PC-9 (cell line): Measurements from ENCODE around the gene YPEL4. TPM values are rescaled to one million over a fixed set of nuclear protein-coding genes. Genes with fewer than 3 reads are reported as not detected.
"Not testable (repeated sequence)": the region's sequence is repeated elsewhere in the genome, so short reads cannot be mapped to it uniquely, and the experiment has no call there.

ENCODE experiments used
- BruUV-seq: library from RNA; stranded (reverse); fragments of 400-500 nt; replicated peaks from 2 replicates; lab custom pipeline; 2021; lab: Mats Ljungman, UMichigan
- CTCF ChIA-PET: fragments of 300-600 bp; sonication (Branson Sonifier 250); formaldehyde crosslinking; loops from one replicate; lab custom pipeline; 2022; ENCODE audit warnings: antibody characterized with exemption; lab: Charles Lee
- POLR2A ChIA-PET: fragments of 300-600 bp; sonication (Branson Sonifier 250); formaldehyde crosslinking; loops from one replicate; lab custom pipeline; 2022; ENCODE audit warnings: antibody characterized with exemption; ENCODE audit not compliant: unreplicated experiment; lab: Charles Lee
- DNase-seq, 2 experiments: peaks; one replicate each; pipeline versions ENCODE4 v3.0.0 to v3.0.0-alpha.2; 2015 to 2022; ENCODE audit warnings: mixed read lengths in 1 of 2
- H2AFZ ChIP-seq: fragments of 200-600 bp; sonication (generic); 2 replicates; pipeline ENCODE4 v1.8.1; 2017; ENCODE audit warnings: antibody characterized with exemption
- H3F3A ChIP-seq: fragments of 200-600 bp; sonication (generic); 2 replicates; pipeline ENCODE4 v1.8.1; 2017; ENCODE audit warnings: antibody characterized with exemption, mild to moderate bottlenecking, low read depth; ENCODE audit not compliant: insufficient read depth
- H3K27ac ChIP-seq: fragments of 200-600 bp; sonication (generic); 2 replicates; pipeline ENCODE4 v1.6.1; 2016; ENCODE audit warnings: mixed run types
- H3K27me3 ChIP-seq: fragments of 200-600 bp; sonication (generic); 2 replicates; pipeline ENCODE4 v1.6.1; 2016; ENCODE audit warnings: low read depth, mixed run types; ENCODE audit not compliant: insufficient read depth
- H3K36me3 ChIP-seq: fragments of 200-600 bp; sonication (generic); 2 replicates; pipeline ENCODE4 v1.6.1; 2016; ENCODE audit warnings: low read depth, mixed run types
- H3K4me1 ChIP-seq: fragments of 200-600 bp; sonication (generic); replicated peaks from 2 replicates; pipeline ENCODE4 v1.6.1; 2016; ENCODE audit warnings: mixed run types; ENCODE audit not compliant: insufficient read depth
- H3K4me2 ChIP-seq: fragments of 200-600 bp; sonication (generic); 2 replicates; pipeline ENCODE4 v1.6.1; 2017; ENCODE audit warnings: mixed run types
- H3K4me3 ChIP-seq: fragments of 200-600 bp; sonication (generic); 2 replicates; pipeline ENCODE4 v1.6.1; 2016; ENCODE audit warnings: mixed run types
- H3K79me2 ChIP-seq: fragments of 200-600 bp; sonication (generic); 2 replicates; pipeline ENCODE4 v1.6.1; 2017; ENCODE audit warnings: low read depth, mixed run types
- H3K9me2 ChIP-seq: fragments of 200-600 bp; sonication (generic); 2 replicates; pipeline ENCODE4 v1.8.1; 2017; ENCODE audit warnings: mild to moderate bottlenecking; ENCODE audit not compliant: insufficient read depth
- H3K9me3 ChIP-seq: fragments of 200-600 bp; sonication (generic); 2 replicates; pipeline ENCODE4 v1.8.1; 2016; ENCODE audit warnings: low read depth; ENCODE audit not compliant: insufficient read depth
- H4K20me1 ChIP-seq: fragments of 200-600 bp; sonication (generic); 2 replicates; pipeline ENCODE4 v1.8.1; 2017; ENCODE audit not compliant: insufficient read depth
- EZH2 ChIP-seq: fragments of 200-600 bp; sonication (generic); IDR thresholded peaks from 2 replicates; pipeline ENCODE4 v1.8.0; 2017; ENCODE audit warnings: antibody characterized with exemption, low read depth
- intact Hi-C: fragments of 100-400 bp; cut with micrococcal nuclease; formaldehyde crosslinking; loops from one replicate; pipeline ENCODE4 v1.10.0; 2022; ENCODE audit not compliant: unreplicated experiment
- total RNA-seq: library from RNA; stranded (reverse); gene quantifications from 2 replicates; pipeline ENCODE4 v1.2.3, GENCODE V29; 2021
- TF ChIP-seq, protein P1 (sequence below): fragments of 200-600 bp; sonication (generic); conservative IDR thresholded peaks from 2 replicates; pipeline ENCODE4 v1.6.1; 2017; ENCODE audit warnings: mixed run types, antibody characterized with exemption, mild to moderate bottlenecking, moderate library complexity

The YPEL4 gene
- total RNA-seq, 1 experiment from 2014 or later: 0.98 TPM

DNA sequence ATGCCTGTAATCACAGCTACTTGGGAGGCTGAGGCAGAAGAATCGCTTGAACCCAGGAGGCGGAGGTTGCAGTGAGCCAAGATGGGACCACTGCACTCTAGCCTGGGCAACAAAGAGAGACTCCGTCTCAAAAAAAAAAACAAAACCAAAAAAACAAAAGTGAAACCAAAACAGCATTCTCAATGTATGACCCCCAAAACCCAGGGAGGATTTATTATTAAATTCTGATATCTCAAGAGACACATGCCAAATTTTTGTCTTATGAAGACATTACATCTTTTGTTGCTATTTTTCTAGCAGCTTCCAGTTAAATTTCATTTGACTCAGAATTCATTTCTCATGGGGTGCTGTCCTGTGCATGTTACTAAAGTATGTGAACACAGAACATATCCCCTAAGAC is 3.0 kb upstream of the YPEL4 start:
- Histone ChIP-seq H3K36me3 (no peaks in the 10 kb centered on the region), H4K20me1 (no peaks in the 10 kb centered on the region), H3K79me2 (peaks cover 1% of the 10 kb centered on the region), H3F3A (peaks cover 5% of the 10 kb centered on the region; the same call in 1 of the 2 replicates), H3K27me3 (peaks cover 26% of the 10 kb centered on the region), H3K4me3 (no peak overlapping the region), H3K9me2 (no peaks in the 10 kb centered on the region), H3K9me3 (no peaks in the 10 kb centered on the region), H3K4me2 (no peak overlapping the region), H3K27ac (no peak overlapping the region), H3K4me1 (peaks cover 7% of the 10 kb centered on the region), H2AFZ (peak overlapping the region; percentile 1; the same call in 1 of the 2 replicates)
- DNase-seq: no peak
- ChIA-PET POLR2A (interaction anchor here (0.5 kb wide), 1 partner anchor 192 kb away, joined by 3 read pairs; the partner anchor contains the start of gene RTN4RL2), CTCF (no interaction called here)
- intact Hi-C loops: no loop called here
- TF ChIP-seq, protein P1, sequence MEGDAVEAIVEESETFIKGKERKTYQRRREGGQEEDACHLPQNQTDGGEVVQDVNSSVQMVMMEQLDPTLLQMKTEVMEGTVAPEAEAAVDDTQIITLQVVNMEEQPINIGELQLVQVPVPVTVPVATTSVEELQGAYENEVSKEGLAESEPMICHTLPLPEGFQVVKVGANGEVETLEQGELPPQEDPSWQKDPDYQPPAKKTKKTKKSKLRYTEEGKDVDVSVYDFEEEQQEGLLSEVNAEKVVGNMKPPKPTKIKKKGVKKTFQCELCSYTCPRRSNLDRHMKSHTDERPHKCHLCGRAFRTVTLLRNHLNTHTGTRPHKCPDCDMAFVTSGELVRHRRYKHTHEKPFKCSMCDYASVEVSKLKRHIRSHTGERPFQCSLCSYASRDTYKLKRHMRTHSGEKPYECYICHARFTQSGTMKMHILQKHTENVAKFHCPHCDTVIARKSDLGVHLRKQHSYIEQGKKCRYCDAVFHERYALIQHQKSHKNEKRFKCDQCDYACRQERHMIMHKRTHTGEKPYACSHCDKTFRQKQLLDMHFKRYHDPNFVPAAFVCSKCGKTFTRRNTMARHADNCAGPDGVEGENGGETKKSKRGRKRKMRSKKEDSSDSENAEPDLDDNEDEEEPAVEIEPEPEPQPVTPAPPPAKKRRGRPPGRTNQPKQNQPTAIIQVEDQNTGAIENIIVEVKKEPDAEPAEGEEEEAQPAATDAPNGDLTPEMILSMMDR: no peak
- no peak for TF ChIP-seq EZH2
- no TSS peak for BruUV-seq

DNA sequence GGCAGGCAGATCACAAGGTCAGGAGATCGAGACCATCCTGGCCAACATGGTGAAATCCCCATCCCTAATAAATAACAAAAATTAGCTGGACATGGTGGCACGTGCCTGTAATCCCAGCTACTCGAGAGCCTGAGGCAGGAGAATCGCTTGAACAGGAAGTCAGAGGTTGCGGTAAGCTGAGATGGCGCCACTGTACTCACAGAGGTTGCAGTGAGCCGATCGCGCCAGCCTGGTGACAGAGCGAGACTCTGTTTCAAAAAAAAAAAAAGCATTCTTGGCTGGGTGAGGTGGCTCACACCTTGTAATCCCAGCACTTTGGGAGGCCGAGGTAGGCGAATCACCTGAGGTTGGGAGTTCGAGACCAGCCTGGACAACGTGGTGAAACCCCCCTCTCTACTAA is 2.5 kb upstream of the YPEL4 start:
- H3K4me3 ChIP-seq, H4K20me1 ChIP-seq, H3K4me1 ChIP-seq, H3K9me3 ChIP-seq, H3F3A ChIP-seq, DNase-seq, H3K9me2 ChIP-seq, BruUV-seq, intact Hi-C loops, H3K36me3 ChIP-seq, H3K79me2 ChIP-seq, H3K27ac ChIP-seq, H2AFZ ChIP-seq, H3K4me2 ChIP-seq: not testable (repeated sequence)
- POLR2A ChIA-PET: interaction anchor here (0.5 to 0.6 kb wide), 2 partner anchors 22 to 192 kb away, joined by 3 read pairs; partner anchors contain the start of gene RTN4RL2
- CTCF ChIA-PET: interaction anchor here (1.0 kb wide), 1 partner anchor 10 kb away, joined by 3 read pairs; no protein-coding TSS in a partner anchor
- H3K27me3 ChIP-seq: peaks cover 30% of the 10 kb centered on the region

DNA sequence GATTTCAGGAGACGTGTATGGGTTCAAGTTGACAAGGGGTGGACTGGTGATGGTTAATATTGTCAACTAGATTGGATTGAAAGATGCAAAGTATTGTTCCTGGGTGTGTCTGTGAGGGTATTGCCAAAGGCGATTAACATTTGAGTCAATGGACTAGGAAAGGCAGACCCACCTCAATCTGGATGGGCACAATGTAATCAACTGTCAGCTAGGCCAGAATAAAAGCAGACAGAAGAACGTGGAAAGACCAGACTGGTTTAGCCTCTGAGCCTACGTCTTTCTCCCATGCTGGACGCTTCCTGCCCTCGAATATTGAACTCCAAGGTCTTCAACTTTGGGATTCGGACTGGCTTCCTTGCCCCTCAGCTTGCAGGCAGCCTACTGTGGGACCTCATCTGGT is 1.7 kb upstream of the YPEL4 start:
- H3K9me2 ChIP-seq: no peaks in the 10 kb centered on the region
- H3K27me3 ChIP-seq: peaks cover 39% of the 10 kb centered on the region
- H3K4me3 ChIP-seq: no peak overlapping the region
- H3K4me2 ChIP-seq: no peak overlapping the region
- BruUV-seq: no TSS peak
- DNase-seq: no peak
- H2AFZ ChIP-seq: no peak overlapping the region
- no peaks in the 10 kb centered on the region; the same call in 1 of the 2 replicates for H3F3A ChIP-seq
- no peaks in the 10 kb centered on the region for H3K79me2 ChIP-seq
- H3K4me1 ChIP-seq: 0 out of 2 replicates have a peak, but pooled peaks cover under 1% of the 10 kb centered on the region
- H3K27ac ChIP-seq: no peak overlapping the region
- no peaks in the 10 kb centered on the region for H3K36me3 ChIP-seq
- H4K20me1 ChIP-seq: no peaks in the 10 kb centered on the region
- ChIA-PET CTCF (interaction anchor here (1.0 kb wide), 1 partner anchor 9 kb away, joined by 3 read pairs; no protein-coding TSS in a partner anchor), POLR2A (no interaction called here)
- intact Hi-C loops: no loop called here
- no peaks in the 10 kb centered on the region for H3K9me3 ChIP-seq
- TF ChIP-seq, protein P1: no peak
- no peak for TF ChIP-seq EZH2

DNA sequence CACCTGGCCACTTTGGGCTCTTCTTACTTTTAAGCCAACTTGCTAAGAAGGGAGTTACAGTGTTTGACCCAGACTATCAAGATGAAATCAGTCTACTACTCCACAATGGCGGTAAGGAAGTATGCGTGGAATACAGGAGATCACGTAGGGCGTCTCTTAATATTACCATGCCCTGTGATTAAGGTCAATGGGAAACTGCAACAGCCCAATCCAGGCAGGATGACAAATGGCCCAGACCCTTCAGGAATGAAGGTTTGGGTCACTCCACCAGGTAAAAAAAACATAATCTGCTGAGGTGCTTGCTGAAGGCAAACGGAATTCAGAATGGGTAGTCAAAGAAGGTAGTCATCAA is 1.0 kb upstream of the YPEL4 start:
- no TSS peak for BruUV-seq
- H3K9me2 ChIP-seq: no peaks in the 10 kb centered on the region
- no peaks in the 10 kb centered on the region for H3K4me1 ChIP-seq
- no peak overlapping the region for H3K4me3 ChIP-seq
- intact Hi-C loops: no loop called here
- no peak for DNase-seq
- H2AFZ ChIP-seq: no peak overlapping the region
- POLR2A ChIA-PET: no interaction called here
- TF ChIP-seq, protein P1: no peak
- TF ChIP-seq EZH2: no peak
- no peaks in the 10 kb centered on the region for H3K79me2 ChIP-seq
- H3K27me3 ChIP-seq: peaks cover 45% of the 10 kb centered on the region
- H4K20me1 ChIP-seq: no peaks in the 10 kb centered on the region
- CTCF ChIA-PET: no interaction called here
- no peaks in the 10 kb centered on the region for H3K9me3 ChIP-seq
- H3F3A ChIP-seq: no peaks in the 10 kb centered on the region; the same call in 1 of the 2 replicates
- no peak overlapping the region for H3K27ac ChIP-seq
- no peak overlapping the region for H3K4me2 ChIP-seq
- no peaks in the 10 kb centered on the region for H3K36me3 ChIP-seq
